H9 (cell line): ENCODE results near the gene CRYBA1. TPM values are rescaled to one million over a fixed set of nuclear protein-coding genes. Genes with fewer than 3 reads are reported as not detected.

Experiments
- DNase-seq: peaks from one replicate; pipeline ENCODE4 v3.0.0-alpha.2; 2017
- H2AFZ ChIP-seq: one replicate; pipeline ENCODE4 v1.6.1; 2013; ENCODE audit warnings: mild to moderate bottlenecking, low read length, control low read depth, moderate library complexity
- H2AK5ac ChIP-seq: 2 replicates; pipeline ENCODE4 v1.6.1; 2013; ENCODE audit warnings: low read length, control low read depth, mixed read lengths; ENCODE audit not compliant: insufficient read length
- H2BK120ac ChIP-seq: one replicate; pipeline ENCODE4 v1.6.1; 2013; ENCODE audit warnings: low read depth, mild to moderate bottlenecking, low read length, control low read depth, inconsistent platforms; ENCODE audit not compliant: poor library complexity, severe bottlenecking
- H2BK12ac ChIP-seq: 2 replicates; pipeline ENCODE4 v1.6.1; 2013; ENCODE audit warnings: low read length, control low read depth, mixed read lengths, low read depth; ENCODE audit not compliant: insufficient read length
- H2BK15ac ChIP-seq: 2 replicates; pipeline ENCODE4 v1.6.1; 2013; ENCODE audit warnings: low read depth, low read length, control low read depth
- H2BK20ac ChIP-seq: one replicate; pipeline ENCODE4 v1.6.1; 2013; ENCODE audit warnings: low read depth, mild to moderate bottlenecking, low read length, control low read depth, inconsistent platforms; ENCODE audit not compliant: poor library complexity, severe bottlenecking
- H2BK5ac ChIP-seq: 2 replicates; pipeline ENCODE4 v1.6.1; 2013; ENCODE audit warnings: low read length, control low read depth, mixed read lengths; ENCODE audit not compliant: insufficient read length
- H3K14ac ChIP-seq: 2 replicates; pipeline ENCODE4 v1.6.1; 2013; ENCODE audit warnings: low read length, control low read depth; ENCODE audit not compliant: insufficient read depth
- H3K18ac ChIP-seq: 2 replicates; pipeline ENCODE4 v1.6.1; 2013; ENCODE audit warnings: low read depth, mild to moderate bottlenecking, mixed read lengths, low read length, control low read depth; ENCODE audit not compliant: insufficient read length
- H3K23ac ChIP-seq: 2 replicates; pipeline ENCODE4 v1.6.1; 2013; ENCODE audit warnings: low read length, control low read depth, mixed read lengths, low read depth; ENCODE audit not compliant: insufficient read length
- H3K23me2 ChIP-seq: 2 replicates; pipeline ENCODE4 v1.6.1; 2013; ENCODE audit warnings: low read depth, mild to moderate bottlenecking, mixed read lengths, low read length, control low read depth; ENCODE audit not compliant: insufficient read length, poor library complexity, severe bottlenecking
- H3K27ac ChIP-seq: 2 replicates; pipeline ENCODE4 v1.5.1; 2013; ENCODE audit warnings: low read length, control low read depth, mixed read lengths, low read depth; ENCODE audit not compliant: insufficient read length
- H3K27me3 ChIP-seq: 2 replicates; pipeline ENCODE4 v1.6.1; 2013; ENCODE audit warnings: low read length, control low read depth, inconsistent platforms; ENCODE audit not compliant: insufficient read depth
- H3K4ac ChIP-seq: 2 replicates; pipeline ENCODE4 v1.6.1; 2013; ENCODE audit warnings: low read depth, mild to moderate bottlenecking, control low read depth, inconsistent platforms, low read length, moderate library complexity
- H3K4me1 ChIP-seq: 2 replicates; pipeline ENCODE4 v1.6.1; 2013; ENCODE audit warnings: low read length, control low read depth, inconsistent platforms; ENCODE audit not compliant: insufficient read depth
- H3K4me2 ChIP-seq: 2 replicates; pipeline ENCODE4 v1.6.1; 2013; ENCODE audit warnings: low read length, control low read depth, mixed read lengths; ENCODE audit not compliant: insufficient read length, insufficient read depth
- H3K56ac ChIP-seq: 2 replicates; pipeline ENCODE4 v1.6.1; 2013; ENCODE audit warnings: low read depth, mild to moderate bottlenecking, mixed read lengths, low read length, control low read depth; ENCODE audit not compliant: insufficient read length
- H3K79me1 ChIP-seq: 2 replicates; pipeline ENCODE4 v1.6.1; 2013; ENCODE audit warnings: low read depth, mild to moderate bottlenecking, moderate library complexity, low read length, control low read depth, inconsistent platforms; ENCODE audit not compliant: insufficient read depth, poor library complexity, severe bottlenecking
- H3K79me2 ChIP-seq: 2 replicates; pipeline ENCODE4 v1.6.1; 2013; ENCODE audit warnings: low read length, control low read depth, inconsistent platforms; ENCODE audit not compliant: insufficient read depth
- H3K9ac ChIP-seq: 2 replicates; pipeline ENCODE4 v1.6.1; 2013; ENCODE audit warnings: low read length, control low read depth, mixed read lengths; ENCODE audit not compliant: insufficient read length; ENCODE audit errors: extremely low read depth
- H3K9me3 ChIP-seq: one replicate; pipeline ENCODE4 v1.6.1; 2013; ENCODE audit warnings: low read depth, low read length, inconsistent platforms; ENCODE audit not compliant: control insufficient read depth
- H3T11ph ChIP-seq: one replicate; pipeline ENCODE4 v1.6.1; 2013; ENCODE audit warnings: mild to moderate bottlenecking, low read length, control low read depth, inconsistent platforms
- H4K20me1 ChIP-seq: one replicate; pipeline ENCODE4 v1.6.1; 2013; ENCODE audit not compliant: control insufficient read depth, insufficient read length, insufficient read depth
- H4K5ac ChIP-seq: 2 replicates; pipeline ENCODE4 v1.6.1; 2013; ENCODE audit warnings: low read depth, mild to moderate bottlenecking, mixed read lengths, low read length, control low read depth; ENCODE audit not compliant: insufficient read length
- H4K8ac ChIP-seq: replicated peaks from 2 replicates; pipeline ENCODE4 v1.6.1; 2013; ENCODE audit warnings: low read length, control low read depth, mixed read lengths, low read depth; ENCODE audit not compliant: insufficient read length
- H4K91ac ChIP-seq: 2 replicates; pipeline ENCODE4 v1.6.1; 2013; ENCODE audit warnings: low read depth, mild to moderate bottlenecking, moderate library complexity, mixed read lengths, low read length, control low read depth; ENCODE audit not compliant: insufficient read length
- H3K27ac Mint-ChIP-seq, 3 experiments: 2 replicates in 2 of 3; 3 replicates in 1 of 3; pipeline ENCODE4 v1.8.0; 2020 to 2021; ENCODE audit warnings: mixed read lengths in 3 of 3, mild to moderate bottlenecking in 1 of 3, moderate library complexity in 1 of 3
- H3K27me3 Mint-ChIP-seq: 2 replicates; pipeline ENCODE4 v1.8.0; 2021; ENCODE audit warnings: low read depth, mild to moderate bottlenecking, moderate library complexity, mixed read lengths
- H3K36me3 Mint-ChIP-seq, 3 experiments: 2 replicates in 2 of 3; 3 replicates in 1 of 3; pipeline ENCODE4 v1.8.0; 2020 to 2021; ENCODE audit warnings: low read depth in 3 of 3, mixed read lengths in 3 of 3; ENCODE audit not compliant: insufficient read depth in 1 of 3
- H3K4me1 Mint-ChIP-seq, 2 experiments: 2 replicates each; pipeline ENCODE4 v1.8.0; 2020; ENCODE audit warnings: mixed read lengths in 2 of 2
- H3K4me3 Mint-ChIP-seq, 2 experiments: 2 replicates in 1 of 2; 3 replicates in 1 of 2; pipeline ENCODE4 v1.8.0; 2020 to 2021; ENCODE audit warnings: mild to moderate bottlenecking in 2 of 2, mixed read lengths in 2 of 2, moderate library complexity in 1 of 2
- H3K9me3 Mint-ChIP-seq, 2 experiments: 2 replicates in 1 of 2; 3 replicates in 1 of 2; pipeline ENCODE4 v1.8.0; 2020; ENCODE audit warnings: mild to moderate bottlenecking in 2 of 2, mixed read lengths in 2 of 2, moderate library complexity in 1 of 2
- CTCF ChIP-seq: fragments of 200-600 bp; sonication (generic); conservative IDR thresholded peaks from 3 replicates; pipeline ENCODE4 v1.8.0; 2021; ENCODE audit warnings: antibody characterized with exemption, mild to moderate bottlenecking
- WGBS: extraction: QIAGEN DNeasy Blood & Tissue Kit; methylation state at CpG from one replicate; pipeline ENCODE4 v1.1.7; 2013; ENCODE audit warnings: missing lambda C conversion rate, low lambda C conversion rate, mixed read lengths; ENCODE audit not compliant: insufficient read length; ENCODE audit errors: extremely low coverage; 5-methylcytosine and 5-hydroxymethylcytosine counted together
- total RNA-seq: library from RNA; stranded (reverse); gene quantifications from 2 replicates; pipeline ENCODE4 v1.2.1, GENCODE V29; 2021

The CRYBA1 gene
- total RNA-seq, 1 experiment from 2014 or later = not detected

GRCh38 chr17:29279397-29280070 is 32.9 kb downstream of the CRYBA1 start:
- H3K14ac ChIP-seq = no peak overlapping the region
- no peak for DNase-seq
- no peaks in the 10 kb centered on the region for H4K20me1 ChIP-seq
- H2BK20ac ChIP-seq = no peak overlapping the region
- H3K27me3 ChIP-seq = no peaks in the 10 kb centered on the region
- no peak overlapping the region for H2BK120ac ChIP-seq
- no peaks in the 10 kb centered on the region for H3K23me2 ChIP-seq
- H2AK5ac ChIP-seq = no peak overlapping the region
- Mint-ChIP-seq H3K36me3 (peaks cover 52 to 89% (median 74%) of the 10 kb centered on the region in 3 experiments; a peak in 6 of 7 replicates), H3K27me3 (no peaks in the 10 kb centered on the region), H3K27ac (peak overlapping the region in 1 of 3 experiments; percentile 86; a peak in 1 of 7 replicates), H3K4me1 (peaks cover 27 to 43% of the 10 kb centered on the region in 2 experiments), H3K9me3 (no peaks in the 10 kb centered on the region), H3K4me3 (no peak overlapping the region; a peak in 1 of 5 replicates)
- H3K4ac ChIP-seq = no peak overlapping the region
- H3K4me1 ChIP-seq = no peaks in the 10 kb centered on the region; the same call in 1 of the 2 replicates
- no peak overlapping the region for H3K23ac ChIP-seq
- H4K5ac ChIP-seq = no peak overlapping the region
- no peak overlapping the region for H3K9ac ChIP-seq
- no peak overlapping the region for H3K18ac ChIP-seq
- H3K4me2 ChIP-seq = no peak overlapping the region
- no peak overlapping the region for H4K8ac ChIP-seq
- H2AFZ ChIP-seq = no peak overlapping the region
- H2BK12ac ChIP-seq = no peak overlapping the region
- H3K9me3 ChIP-seq = no peaks in the 10 kb centered on the region
- no peak overlapping the region for H2BK15ac ChIP-seq
- no peak for TF ChIP-seq CTCF
- H4K91ac ChIP-seq = no peak overlapping the region
- H3T11ph ChIP-seq = no peak overlapping the region
- no peak overlapping the region for H3K56ac ChIP-seq
- H3K27ac ChIP-seq = no peak overlapping the region
- no peak overlapping the region for H2BK5ac ChIP-seq
- no peaks in the 10 kb centered on the region for H3K79me1 ChIP-seq
- WGBS = no CpG with 5 or more reads among the region's 5 CpGs
- peaks cover 76% of the 10 kb centered on the region for H3K79me2 ChIP-seq
